Colonic mucosa (tissue), 4 donors: Measurements from ENCODE around the gene STH. TPM values are rescaled to one million over a fixed set of nuclear protein-coding genes. Genes with fewer than 3 reads are reported as not detected.

Experiments
- DNase-seq: peaks from one replicate; pipeline ENCODE4 v3.0.0-alpha.2; 2020
- H3K27ac ChIP-seq: fragments of 200-600 bp; one replicate; pipeline ENCODE4 v1.8.0; 2021
- H3K27me3 ChIP-seq: fragments of 200-600 bp; one replicate; pipeline ENCODE4 v1.8.0; 2021
- H3K36me3 ChIP-seq: fragments of 200-600 bp; one replicate; pipeline ENCODE4 v1.8.0; 2021
- H3K4me1 ChIP-seq: fragments of 200-600 bp; one replicate; pipeline ENCODE4 v1.8.0; 2021; ENCODE audit warnings: mild to moderate bottlenecking
- H3K4me3 ChIP-seq: fragments of 200-600 bp; one replicate; pipeline ENCODE4 v1.8.0; 2021
- H3K9ac ChIP-seq, 2 donors: one replicate each; pipeline ENCODE4 v1.7.0; 2013; ENCODE audit warnings: control low read depth in 2 of 2, low read depth in 2 of 2, low read length in 2 of 2
- H3K9me3 ChIP-seq: fragments of 200-600 bp; one replicate; pipeline ENCODE4 v1.8.0; 2021
- intact Hi-C: fragments of 100-400 bp; cut with DNase I; formaldehyde crosslinking; loops from one replicate; pipeline ENCODE4 v1.14.1; 2022
- total RNA-seq, 2 donors: library from RNA; stranded (reverse); fragmentation: NEBNext Ultra II Directional in 1 of 2; extraction: Animal tissue kit (Norgen Biotek cat#: 25700) in 1 of 2; gene quantifications; one replicate each; pipeline ENCODE4 v1.2.1, GENCODE V29; 2021
- TF ChIP-seq, protein P1 (sequence below): fragments of 200-600 bp; IDR thresholded peaks from one replicate; pipeline ENCODE4 v1.8.0; 2022; ENCODE audit warnings: antibody characterized with exemption, mild to moderate bottlenecking
- donor health status: healthy.
- donor health status: DM: no; HTN: no; CAD: no.
- donor health status: DM: no; HTN: no; CAD: no.

The STH gene, protein sequence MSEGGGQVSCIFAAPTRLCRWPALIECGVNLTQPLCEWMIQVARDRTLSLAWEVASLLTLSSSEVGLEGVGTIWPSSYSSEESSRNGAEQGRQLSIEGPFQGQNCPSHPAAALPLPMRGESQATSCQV
- not detected for total RNA-seq

DNA sequence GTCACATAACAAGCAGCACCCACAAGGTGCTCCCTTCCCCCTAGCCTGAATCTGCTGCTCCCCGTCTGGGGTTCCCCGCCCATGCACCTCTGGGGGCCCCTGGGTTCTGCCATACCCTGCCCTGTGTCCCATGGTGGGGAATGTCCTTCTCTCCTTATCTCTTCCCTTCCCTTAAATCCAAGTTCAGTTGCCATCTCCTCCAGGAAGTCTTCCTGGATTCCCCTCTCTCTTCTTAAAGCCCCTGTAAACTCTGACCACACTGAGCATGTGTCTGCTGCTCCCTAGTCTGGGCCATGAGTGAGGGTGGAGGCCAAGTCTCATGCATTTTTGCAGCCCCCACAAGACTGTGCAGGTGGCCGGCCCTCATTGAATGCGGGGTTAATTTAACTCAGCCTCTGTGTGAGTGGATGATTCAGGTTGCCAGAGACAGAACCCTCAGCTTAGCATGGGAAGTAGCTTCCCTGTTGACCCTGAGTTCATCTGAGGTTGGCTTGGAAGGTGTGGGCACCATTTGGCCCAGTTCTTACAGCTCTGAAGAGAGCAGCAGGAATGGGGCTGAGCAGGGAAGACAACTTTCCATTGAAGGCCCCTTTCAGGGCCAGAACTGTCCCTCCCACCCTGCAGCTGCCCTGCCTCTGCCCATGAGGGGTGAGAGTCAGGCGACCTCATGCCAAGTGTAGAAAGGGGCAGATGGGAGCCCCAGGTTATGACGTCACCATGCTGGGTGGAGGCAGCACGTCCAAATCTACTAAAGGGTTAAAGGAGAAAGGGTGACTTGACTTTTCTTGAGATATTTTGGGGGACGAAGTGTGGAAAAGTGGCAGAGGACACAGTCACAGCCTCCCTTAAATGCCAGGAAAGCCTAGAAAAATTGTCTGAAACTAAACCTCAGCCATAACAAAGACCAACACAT is at the start of gene STH:
STH (plus strand) TSS at position 264 of the 913 bp plus-strand sequence; CDS start at position 294, 30 bp downstream.
- no peak within 1 kb of the TSS for H3K9ac ChIP-seq
- no peaks in the 10 kb centered on the region for H3K4me1 ChIP-seq
- no peaks in the 10 kb centered on the region for H3K36me3 ChIP-seq
- no peaks in the 10 kb centered on the region for H3K9me3 ChIP-seq
- no peak within 1 kb of the TSS for H3K27ac ChIP-seq
- H3K27me3 ChIP-seq: no peaks in the 10 kb centered on the region
- DNase-seq: no peak
- intact Hi-C loops: no loop called here
- H3K4me3 ChIP-seq: no peak within 1 kb of the TSS
- TF ChIP-seq, protein P1, sequence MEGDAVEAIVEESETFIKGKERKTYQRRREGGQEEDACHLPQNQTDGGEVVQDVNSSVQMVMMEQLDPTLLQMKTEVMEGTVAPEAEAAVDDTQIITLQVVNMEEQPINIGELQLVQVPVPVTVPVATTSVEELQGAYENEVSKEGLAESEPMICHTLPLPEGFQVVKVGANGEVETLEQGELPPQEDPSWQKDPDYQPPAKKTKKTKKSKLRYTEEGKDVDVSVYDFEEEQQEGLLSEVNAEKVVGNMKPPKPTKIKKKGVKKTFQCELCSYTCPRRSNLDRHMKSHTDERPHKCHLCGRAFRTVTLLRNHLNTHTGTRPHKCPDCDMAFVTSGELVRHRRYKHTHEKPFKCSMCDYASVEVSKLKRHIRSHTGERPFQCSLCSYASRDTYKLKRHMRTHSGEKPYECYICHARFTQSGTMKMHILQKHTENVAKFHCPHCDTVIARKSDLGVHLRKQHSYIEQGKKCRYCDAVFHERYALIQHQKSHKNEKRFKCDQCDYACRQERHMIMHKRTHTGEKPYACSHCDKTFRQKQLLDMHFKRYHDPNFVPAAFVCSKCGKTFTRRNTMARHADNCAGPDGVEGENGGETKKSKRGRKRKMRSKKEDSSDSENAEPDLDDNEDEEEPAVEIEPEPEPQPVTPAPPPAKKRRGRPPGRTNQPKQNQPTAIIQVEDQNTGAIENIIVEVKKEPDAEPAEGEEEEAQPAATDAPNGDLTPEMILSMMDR: no peak

DNA sequence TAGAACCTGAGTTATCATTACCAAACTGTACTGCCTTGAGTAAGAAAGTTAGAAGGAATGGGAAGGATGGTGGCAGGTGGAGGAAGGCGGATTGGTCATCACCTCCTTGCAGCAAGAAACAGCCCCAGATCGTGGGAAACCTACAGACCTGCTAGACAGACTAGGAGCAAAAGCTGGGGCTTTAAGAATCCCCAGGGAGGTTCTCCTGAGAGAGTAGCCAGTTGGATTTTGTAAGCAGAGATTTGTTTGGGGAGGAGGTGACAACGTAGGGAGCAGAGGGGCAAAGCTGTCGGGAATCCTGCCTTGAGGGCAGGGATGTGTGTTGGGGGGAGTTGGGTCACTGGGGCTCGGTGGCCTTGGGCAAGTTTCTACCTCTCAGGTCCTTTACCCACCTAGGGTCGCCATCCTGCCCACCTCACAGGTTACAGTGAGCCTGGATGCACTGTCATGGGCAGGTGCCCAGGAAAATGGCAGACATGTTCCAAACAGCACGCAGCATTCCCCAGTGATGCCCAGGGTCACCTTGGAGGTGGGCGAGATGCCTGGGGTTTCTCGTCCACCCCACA is 49.2 kb upstream of the STH start:
- peaks cover 11% of the 10 kb centered on the region for H3K27me3 ChIP-seq
- H3K9ac ChIP-seq: no peak overlapping the region
- intact Hi-C loops: no loop called here
- H3K9me3 ChIP-seq: no peaks in the 10 kb centered on the region
- TF ChIP-seq, protein P1: no peak
- no peak overlapping the region for H3K27ac ChIP-seq
- no peaks in the 10 kb centered on the region for H3K4me1 ChIP-seq
- H3K36me3 ChIP-seq: no peaks in the 10 kb centered on the region
- no peak overlapping the region for H3K4me3 ChIP-seq
- no peak for DNase-seq

DNA sequence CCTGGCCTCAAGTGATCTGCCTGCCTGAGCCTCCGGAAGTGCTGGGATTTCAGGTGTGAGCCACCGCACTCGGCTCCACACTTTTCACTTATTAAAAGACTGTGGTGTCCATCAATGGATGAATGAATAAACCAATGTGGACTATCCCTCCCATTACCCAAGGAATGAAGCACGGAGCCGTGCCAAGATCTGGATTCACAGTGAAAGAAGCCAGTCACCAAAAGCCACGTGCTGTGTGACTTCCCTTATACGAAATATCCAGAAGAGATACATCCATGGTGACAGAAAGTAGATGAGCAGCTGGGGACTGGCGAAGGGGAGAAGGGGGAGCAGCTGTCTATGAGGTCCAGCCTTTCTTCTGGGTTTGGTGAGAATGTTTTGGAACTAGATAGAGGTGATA is 48.2 kb upstream of the STH start:
- DNase-seq: no peak
- H3K4me3 ChIP-seq: no peak overlapping the region
- H3K9me3 ChIP-seq: no peaks in the 10 kb centered on the region
- H3K4me1 ChIP-seq: no peaks in the 10 kb centered on the region
- TF ChIP-seq, protein P1: no peak
- peaks cover 11% of the 10 kb centered on the region for H3K27me3 ChIP-seq
- no peaks in the 10 kb centered on the region for H3K36me3 ChIP-seq
- intact Hi-C loops: no loop called here
- H3K27ac ChIP-seq: no peak overlapping the region
- H3K9ac ChIP-seq: no peak overlapping the region

DNA sequence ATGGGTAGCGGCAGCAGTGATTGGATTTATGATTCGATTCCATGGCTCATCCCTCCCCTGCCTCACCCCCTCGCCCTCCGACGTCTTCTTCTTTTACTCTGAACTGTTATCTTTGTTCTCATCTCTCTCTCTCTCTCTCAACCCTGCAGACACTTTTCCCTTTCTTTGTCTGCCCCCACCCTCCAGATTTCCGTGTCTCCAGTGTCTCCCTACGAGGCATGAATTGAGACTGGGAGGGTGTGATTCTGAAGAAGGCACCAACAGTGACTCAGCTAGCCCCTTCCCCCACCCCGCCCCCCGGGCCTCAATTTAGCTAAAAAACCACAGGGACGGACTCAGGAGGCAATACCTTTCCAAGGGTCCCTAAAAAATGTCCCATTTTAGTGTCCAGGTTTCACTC is 47.6 kb upstream of the STH start:
- Histone ChIP-seq H3K27ac (no peak overlapping the region), H3K4me3 (no peak overlapping the region), H3K9ac (no peak overlapping the region), H3K27me3 (peaks cover 11% of the 10 kb centered on the region), H3K9me3 (no peaks in the 10 kb centered on the region), H3K36me3 (no peaks in the 10 kb centered on the region), H3K4me1 (no peaks in the 10 kb centered on the region)
- DNase-seq: no peak
- intact Hi-C loops: no loop called here
- TF ChIP-seq, protein P1: no peak

DNA sequence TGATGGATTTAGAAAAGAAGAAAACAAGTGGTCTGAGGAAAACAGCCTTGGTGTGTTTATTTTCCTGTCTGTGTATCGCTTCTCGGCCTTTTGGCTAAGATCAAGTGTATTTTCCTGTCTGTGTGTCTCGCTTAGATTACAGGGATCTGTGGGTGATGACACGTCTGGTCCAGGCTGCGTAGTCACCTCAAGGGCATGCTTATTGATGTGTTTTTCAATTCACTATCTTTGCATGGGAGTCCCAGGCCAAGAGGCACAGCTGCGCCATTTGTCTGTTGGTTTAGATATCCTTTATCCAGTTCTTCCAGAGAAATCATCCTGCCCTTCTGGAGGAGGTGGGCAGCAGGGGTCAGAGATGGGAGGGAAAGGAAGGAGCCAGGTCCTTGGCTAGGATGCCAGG is 47.1 kb upstream of the STH start:
- intact Hi-C loops: no loop called here
- Histone ChIP-seq H3K9ac (no peak overlapping the region), H3K9me3 (no peaks in the 10 kb centered on the region), H3K4me1 (no peaks in the 10 kb centered on the region), H3K27ac (no peak overlapping the region), H3K27me3 (peaks cover 11% of the 10 kb centered on the region), H3K36me3 (no peaks in the 10 kb centered on the region), H3K4me3 (no peak overlapping the region)
- TF ChIP-seq, protein P1: no peak
- DNase-seq: no peak
